ENCODE data around the gene CDON.

DNA sequence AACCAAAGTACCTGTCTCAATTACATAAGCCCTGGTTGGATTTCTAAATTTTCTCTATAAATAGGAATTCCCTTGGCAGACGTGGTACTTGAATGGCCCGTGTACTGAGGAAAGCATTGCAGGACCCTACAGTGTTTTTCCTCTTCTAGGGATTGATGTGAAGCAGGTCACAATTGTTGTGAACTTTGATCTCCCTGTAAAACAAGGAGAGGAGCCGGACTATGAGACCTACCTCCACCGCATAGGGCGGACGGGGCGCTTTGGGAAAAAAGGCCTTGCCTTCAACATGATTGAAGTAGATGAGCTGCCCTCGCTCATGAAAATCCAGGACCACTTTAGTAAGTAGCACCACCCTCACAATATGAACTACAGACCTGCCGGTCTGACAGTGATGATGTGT lies 141.6 kb downstream of the CDON start:
- TF ChIP-seq, protein P1, sequence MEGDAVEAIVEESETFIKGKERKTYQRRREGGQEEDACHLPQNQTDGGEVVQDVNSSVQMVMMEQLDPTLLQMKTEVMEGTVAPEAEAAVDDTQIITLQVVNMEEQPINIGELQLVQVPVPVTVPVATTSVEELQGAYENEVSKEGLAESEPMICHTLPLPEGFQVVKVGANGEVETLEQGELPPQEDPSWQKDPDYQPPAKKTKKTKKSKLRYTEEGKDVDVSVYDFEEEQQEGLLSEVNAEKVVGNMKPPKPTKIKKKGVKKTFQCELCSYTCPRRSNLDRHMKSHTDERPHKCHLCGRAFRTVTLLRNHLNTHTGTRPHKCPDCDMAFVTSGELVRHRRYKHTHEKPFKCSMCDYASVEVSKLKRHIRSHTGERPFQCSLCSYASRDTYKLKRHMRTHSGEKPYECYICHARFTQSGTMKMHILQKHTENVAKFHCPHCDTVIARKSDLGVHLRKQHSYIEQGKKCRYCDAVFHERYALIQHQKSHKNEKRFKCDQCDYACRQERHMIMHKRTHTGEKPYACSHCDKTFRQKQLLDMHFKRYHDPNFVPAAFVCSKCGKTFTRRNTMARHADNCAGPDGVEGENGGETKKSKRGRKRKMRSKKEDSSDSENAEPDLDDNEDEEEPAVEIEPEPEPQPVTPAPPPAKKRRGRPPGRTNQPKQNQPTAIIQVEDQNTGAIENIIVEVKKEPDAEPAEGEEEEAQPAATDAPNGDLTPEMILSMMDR (IDR thresholded peaks at IDR 0.05; ENCODE audit: insufficient read depth, low read length, poor library complexity, severe bottlenecking) = no peak
- no peak for TF ChIP-seq EZH2phosphoT487 (conservative IDR thresholded peaks at IDR 0.05; ENCODE audit: low read length)

All from SU-DHL-6 (cell line).